ENCODE measurements around the gene PNCK.
A peak's percentile ranks its signal among the peaks of the same experiment; 100 is the strongest.

The PNCK gene

GRCh38 chrX:153644356-153645125 is 29.1 kb downstream of the PNCK start:
- Histone ChIP-seq H3K9ac (ENCODE audit: insufficient read length, low read depth) (peak overlapping the region; percentile 42), H3K36me3 (ENCODE audit: insufficient read depth, insufficient read length, low read length) (no peaks in the 10 kb centered on the region), H3K4me3 (ENCODE audit: insufficient read length, low read depth) (peak overlapping the region; percentile 22), H3K27me3 (ENCODE audit: insufficient read depth, insufficient read length) (peaks cover 83% of the 10 kb centered on the region), H3K4me1 (ENCODE audit: insufficient read depth, insufficient read length) (no peaks in the 10 kb centered on the region), H3K9me3 (ENCODE audit: insufficient read depth, low read length) (no peaks in the 10 kb centered on the region)
- no peak for DNase-seq (ENCODE audit: low read depth, low spot score)
- no peak for TF ChIP-seq SUZ12 (IDR thresholded peaks at IDR 0.05; ENCODE audit: extremely low read depth, insufficient read depth, insufficient read length)
- TF ChIP-seq YY1 (IDR thresholded peaks at IDR 0.05; ENCODE audit: insufficient read depth, insufficient read length): no peak
- TF ChIP-seq ZNF274 (IDR thresholded peaks at IDR 0.05; ENCODE audit: low read depth, low read length): no peak

- H3K27me3 ChIP-seq (ENCODE audit: insufficient read depth, insufficient read length): peaks cover 76% of the 10 kb centered on the region
Measured at GRCh38 chrX:153643431-153644351, 29.9 kb downstream of the PNCK start.

GRCh38 chrX:153642655-153643430 is 30.8 kb downstream of the PNCK start:
- H3K36me3 ChIP-seq (ENCODE audit: insufficient read depth, insufficient read length, low read length): no peaks in the 10 kb centered on the region
- H3K9ac ChIP-seq (ENCODE audit: insufficient read length, low read depth): no peak overlapping the region
- TF ChIP-seq YY1 (IDR thresholded peaks at IDR 0.05; ENCODE audit: insufficient read depth, insufficient read length) (no peak), ZNF274 (IDR thresholded peaks at IDR 0.05; ENCODE audit: low read depth, low read length) (no peak), SUZ12 (IDR thresholded peaks at IDR 0.05; ENCODE audit: extremely low read depth, insufficient read depth, insufficient read length) (no peak)
- H3K4me3 ChIP-seq (ENCODE audit: insufficient read length, low read depth): no peak overlapping the region
- no peaks in the 10 kb centered on the region for H3K4me1 ChIP-seq (ENCODE audit: insufficient read depth, insufficient read length)
- DNase-seq (ENCODE audit: low read depth, low spot score): no peak
- H3K27me3 ChIP-seq (ENCODE audit: insufficient read depth, insufficient read length): peaks cover 68% of the 10 kb centered on the region
- no peaks in the 10 kb centered on the region for H3K9me3 ChIP-seq (ENCODE audit: insufficient read depth, low read length)

More at GRCh38 chrX:153643431-153644351, 29.9 kb downstream of the PNCK start:
- no peak for TF ChIP-seq SUZ12 (IDR thresholded peaks at IDR 0.05; ENCODE audit: extremely low read depth, insufficient read depth, insufficient read length)
- peak overlapping the region; percentile 4 for H3K4me3 ChIP-seq (ENCODE audit: insufficient read length, low read depth)
- H3K4me1 ChIP-seq (ENCODE audit: insufficient read depth, insufficient read length): no peaks in the 10 kb centered on the region
- no peaks in the 10 kb centered on the region for H3K9me3 ChIP-seq (ENCODE audit: insufficient read depth, low read length)
- DNase-seq (ENCODE audit: low read depth, low spot score): no peak
- H3K9ac ChIP-seq (ENCODE audit: insufficient read length, low read depth): peak overlapping the region; percentile 21
- no peaks in the 10 kb centered on the region for H3K36me3 ChIP-seq (ENCODE audit: insufficient read depth, insufficient read length, low read length)

- no peak for TF ChIP-seq SUZ12 (IDR thresholded peaks at IDR 0.05; ENCODE audit: extremely low read depth, insufficient read depth, insufficient read length)
- TF ChIP-seq ZNF274 (IDR thresholded peaks at IDR 0.05; ENCODE audit: low read depth, low read length): no peak
- no peak for TF ChIP-seq YY1 (IDR thresholded peaks at IDR 0.05; ENCODE audit: insufficient read depth, insufficient read length)
- DNase-seq (ENCODE audit: low read depth, low spot score): no peak
- Histone ChIP-seq H3K4me3 (ENCODE audit: insufficient read length, low read depth) (no peak overlapping the region), H3K9ac (ENCODE audit: insufficient read length, low read depth) (no peak overlapping the region), H3K9me3 (ENCODE audit: insufficient read depth, low read length) (no peaks in the 10 kb centered on the region), H3K36me3 (ENCODE audit: insufficient read depth, insufficient read length, low read length) (no peaks in the 10 kb centered on the region), H3K4me1 (ENCODE audit: insufficient read depth, insufficient read length) (no peaks in the 10 kb centered on the region), H3K27me3 (ENCODE audit: insufficient read depth, insufficient read length) (peaks cover 61% of the 10 kb centered on the region)
Measured at GRCh38 chrX:153642051-153642654, 31.5 kb downstream of the PNCK start.

- H3K9ac ChIP-seq (ENCODE audit: insufficient read length, low read depth): no peak overlapping the region
- H3K36me3 ChIP-seq (ENCODE audit: insufficient read depth, insufficient read length, low read length): no peaks in the 10 kb centered on the region
Measured at GRCh38 chrX:153641627-153642026, 32.0 kb downstream of the PNCK start.

GRCh38 chrX:153640736-153641575 is 32.7 kb downstream of the PNCK start:
- Histone ChIP-seq H3K9ac (ENCODE audit: insufficient read length, low read depth) (no peak overlapping the region), H3K4me3 (ENCODE audit: insufficient read length, low read depth) (no peak overlapping the region), H3K4me1 (ENCODE audit: insufficient read depth, insufficient read length) (no peaks in the 10 kb centered on the region), H3K27me3 (ENCODE audit: insufficient read depth, insufficient read length) (peaks cover 51% of the 10 kb centered on the region), H3K9me3 (ENCODE audit: insufficient read depth, low read length) (no peaks in the 10 kb centered on the region), H3K36me3 (ENCODE audit: insufficient read depth, insufficient read length, low read length) (no peaks in the 10 kb centered on the region)
- TF ChIP-seq ZNF274 (IDR thresholded peaks at IDR 0.05; ENCODE audit: low read depth, low read length) (no peak), SUZ12 (IDR thresholded peaks at IDR 0.05; ENCODE audit: extremely low read depth, insufficient read depth, insufficient read length) (no peak), YY1 (IDR thresholded peaks at IDR 0.05; ENCODE audit: insufficient read depth, insufficient read length) (no peak)
- no peak for DNase-seq (ENCODE audit: low read depth, low spot score)

More at GRCh38 chrX:153641627-153642026, 32.0 kb downstream of the PNCK start:
- Histone ChIP-seq H3K27me3 (ENCODE audit: insufficient read depth, insufficient read length) (peaks cover 58% of the 10 kb centered on the region), H3K4me1 (ENCODE audit: insufficient read depth, insufficient read length) (no peaks in the 10 kb centered on the region), H3K9me3 (ENCODE audit: insufficient read depth, low read length) (no peaks in the 10 kb centered on the region), H3K4me3 (ENCODE audit: insufficient read length, low read depth) (no peak overlapping the region)
- DNase-seq (ENCODE audit: low read depth, low spot score): no peak
- TF ChIP-seq ZNF274 (IDR thresholded peaks at IDR 0.05; ENCODE audit: low read depth, low read length) (no peak), SUZ12 (IDR thresholded peaks at IDR 0.05; ENCODE audit: extremely low read depth, insufficient read depth, insufficient read length) (no peak), YY1 (IDR thresholded peaks at IDR 0.05; ENCODE audit: insufficient read depth, insufficient read length) (no peak)

All from NT2/D1 (cell line).